Small intestine (tissue), 7 donors: ENCODE measurements around the gene MYO18B. TPM values are rescaled to one million over a fixed set of nuclear protein-coding genes. Genes with fewer than 3 reads are reported as not detected.

Experiments
- DNase-seq, 2 donors: peaks; one replicate each; pipeline versions ENCODE4 v3.0.0 to v3.0.0-alpha.2; 2013
- FAIRE-seq: peaks from 2 replicates; lab custom pipeline; 2012; peaks lifted over from hg19 to GRCh38; lab: Jason Lieb, UNC
- H3K27ac ChIP-seq, 3 donors: one replicate each; pipeline ENCODE4 v1.5.1; 2013; ENCODE audit warnings: low read length in 2 of 3, mild to moderate bottlenecking in 2 of 3, control low read depth in 1 of 3, inconsistent platforms in 1 of 3, low read depth in 1 of 3, moderate library complexity in 1 of 3
- H3K27me3 ChIP-seq, 3 donors: one replicate each; pipeline ENCODE4 v1.6.1; 2013; ENCODE audit warnings: low read length in 3 of 3, inconsistent platforms in 1 of 3; ENCODE audit not compliant: control insufficient read depth in 3 of 3, insufficient read depth in 3 of 3
- H3K36me3 ChIP-seq, 3 donors: one replicate each; pipeline ENCODE4 v1.6.1; 2013; ENCODE audit warnings: low read length in 3 of 3, inconsistent platforms in 1 of 3, low read depth in 1 of 3, mild to moderate bottlenecking in 1 of 3, moderate library complexity in 1 of 3; ENCODE audit not compliant: control insufficient read depth in 3 of 3, insufficient read depth in 2 of 3
- H3K4me1 ChIP-seq, 3 donors: one replicate each; pipeline ENCODE4 v1.6.1; 2013; ENCODE audit warnings: low read length in 2 of 3, inconsistent platforms in 1 of 3, low read depth in 1 of 3, mild to moderate bottlenecking in 1 of 3, moderate library complexity in 1 of 3; ENCODE audit not compliant: control insufficient read depth in 3 of 3, insufficient read depth in 2 of 3
- H3K4me3 ChIP-seq, 3 donors: one replicate each; pipeline ENCODE4 v1.5.1; 2013; ENCODE audit warnings: low read length in 3 of 3, control low read depth in 1 of 3, inconsistent platforms in 1 of 3, low read depth in 1 of 3, mild to moderate bottlenecking in 1 of 3, moderate library complexity in 1 of 3
- H3K9me3 ChIP-seq, 2 donors: one replicate each; pipeline ENCODE4 v1.6.1; 2013; ENCODE audit warnings: low read depth in 1 of 2, low read length in 1 of 2; ENCODE audit not compliant: control insufficient read depth in 2 of 2, insufficient read depth in 1 of 2
- WGBS, 3 donors: extraction: QIAGEN DNeasy Blood & Tissue Kit; methylation state at CpG; one replicate each; pipeline ENCODE4 v1.1.7; 2013; 5-methylcytosine and 5-hydroxymethylcytosine counted together
- polyA plus RNA-seq, 4 donors: library from polyadenylated mRNA; stranded (reverse) in 3 of 4; unstranded in 1 of 4; fragments of 200-250 nt in 3 of 4; fragments of 120-200 nt in 1 of 4; gene quantifications; one replicate each; pipeline versions ENCODE4 v1.2.1 to v1.2.3, GENCODE V29; 2013
- donor health status: healthy with polysubstance abuse.
- donor health status: control.
- donor health status: control.
- donor health status: Bipolar disorder and iron deficiency.
- donor health status: healthy.

The MYO18B gene
- polyA plus RNA-seq, 4 donors, result 0.01 to 1.1 (median 0.37) TPM

GRCh38 chr22:25880524-25880923 is 138.5 kb downstream of the MYO18B start:
- WGBS, 3 donors, result 74 to 77% (median 74%) methylated on average over 2 of the region's 2 CpGs
- Histone ChIP-seq H3K4me1 (no peaks in the 10 kb centered on the region), H3K4me3 (no peak overlapping the region), H3K36me3 (no peaks in the 10 kb centered on the region), H3K27me3 (peaks cover 0 to 2% (median 0%) of the 10 kb centered on the region in 3 donors), H3K9me3 (no peaks in the 10 kb centered on the region), H3K27ac (no peak overlapping the region)
- FAIRE-seq (no peak), DNase-seq (no peak)

GRCh38 chr22:25881210-25881755 is 139.3 kb downstream of the MYO18B start:
- DNase-seq (no peak), FAIRE-seq (no peak)
- WGBS, 3 donors, result 65 to 69% (median 68%) methylated on average over 8 of the region's 8 CpGs
- Histone ChIP-seq H3K4me3 (no peak overlapping the region), H3K27me3 (peaks cover 0 to 2% (median 0%) of the 10 kb centered on the region in 3 donors), H3K27ac (no peak overlapping the region), H3K4me1 (no peaks in the 10 kb centered on the region), H3K9me3 (no peaks in the 10 kb centered on the region), H3K36me3 (no peaks in the 10 kb centered on the region)

- Histone ChIP-seq H3K9me3 (no peaks in the 10 kb centered on the region), H3K4me1 (no peaks in the 10 kb centered on the region), H3K27ac (no peak overlapping the region), H3K27me3 (peaks cover 0 to 2% (median 0%) of the 10 kb centered on the region in 3 donors), H3K36me3 (no peaks in the 10 kb centered on the region), H3K4me3 (no peak overlapping the region)
- FAIRE-seq, result no peak
- 56 to 63% (median 57%) methylated on average over 2 of the region's 2 CpGs for WGBS, 3 donors
- DNase-seq, result no peak
Measured at GRCh38 chr22:25882360-25882759, 140.4 kb downstream of the MYO18B start.

DNA sequence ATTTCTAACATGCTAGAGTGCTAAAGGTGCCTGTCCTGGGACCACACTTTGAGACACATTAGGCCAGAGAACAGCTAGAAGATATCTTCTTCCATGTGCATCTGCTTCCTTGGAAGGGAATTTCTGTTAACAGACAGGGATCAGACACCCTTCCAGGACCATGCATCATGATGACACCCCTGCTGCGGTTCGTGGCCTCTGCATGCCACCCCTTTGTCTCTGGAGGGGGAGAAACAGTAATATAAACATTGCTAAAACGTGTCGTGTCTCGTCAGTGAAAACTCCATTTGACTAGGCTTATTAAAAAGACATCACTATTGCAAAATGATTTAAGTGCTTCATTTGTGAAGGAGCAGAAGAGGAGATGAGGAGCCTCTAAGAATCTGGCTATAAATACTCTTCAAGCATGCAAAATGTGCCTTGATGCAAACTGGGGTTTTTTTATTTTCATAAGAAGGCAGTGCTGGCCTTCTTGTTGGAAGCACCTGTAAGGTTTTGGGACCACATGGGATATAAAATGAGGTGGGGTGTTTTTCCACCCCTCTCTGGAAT is 141.6 kb downstream of the MYO18B start:
- H3K9me3 ChIP-seq, result no peaks in the 10 kb centered on the region
- no peak for DNase-seq
- peaks cover 0 to 2% (median 0%) of the 10 kb centered on the region in 3 donors for H3K27me3 ChIP-seq
- no peak overlapping the region for H3K4me3 ChIP-seq
- H3K36me3 ChIP-seq, result no peaks in the 10 kb centered on the region
- no peaks in the 10 kb centered on the region for H3K4me1 ChIP-seq
- WGBS, 3 donors, result 26 to 41% (median 34%) methylated on average over 5 of the region's 5 CpGs
- no peak overlapping the region for H3K27ac ChIP-seq
- no peak for FAIRE-seq

DNA sequence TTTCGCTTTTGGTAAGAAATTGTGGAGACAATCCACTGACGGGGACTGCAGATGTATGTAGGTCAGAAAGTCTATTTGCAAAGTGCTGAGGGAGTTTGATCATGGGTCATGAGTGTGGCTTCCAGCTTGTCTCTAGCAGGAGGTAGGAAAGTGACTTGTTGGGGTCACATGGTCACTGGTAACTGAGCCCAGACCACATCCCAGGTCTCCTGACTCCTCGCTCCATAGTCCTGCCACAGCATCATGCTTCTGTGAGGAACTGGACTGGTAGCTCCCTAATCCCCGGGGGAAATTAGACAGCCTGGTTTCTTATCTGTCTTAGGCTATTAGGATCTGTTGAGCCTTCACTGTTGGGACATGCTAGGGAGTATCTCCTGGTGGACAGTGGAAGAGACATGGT is 142.1 kb downstream of the MYO18B start:
- DNase-seq, result no peak
- H3K4me1 ChIP-seq, result no peaks in the 10 kb centered on the region
- no peak overlapping the region for H3K27ac ChIP-seq
- peaks cover 0 to 2% (median 0%) of the 10 kb centered on the region in 3 donors for H3K27me3 ChIP-seq
- no peak for FAIRE-seq
- 66 to 77% (median 76%) methylated on average over 4 of the region's 4 CpGs for WGBS, 3 donors
- no peaks in the 10 kb centered on the region for H3K9me3 ChIP-seq
- no peaks in the 10 kb centered on the region for H3K36me3 ChIP-seq
- H3K4me3 ChIP-seq, result no peak overlapping the region

GRCh38 chr22:25888399-25889054 is 146.5 kb downstream of the MYO18B start:
- no peak for DNase-seq
- WGBS, 3 donors, result 59 to 67% (median 65%) methylated on average over 5 of the region's 5 CpGs
- Histone ChIP-seq H3K4me3 (no peak overlapping the region), H3K4me1 (no peaks in the 10 kb centered on the region), H3K9me3 (no peaks in the 10 kb centered on the region), H3K27ac (no peak overlapping the region), H3K27me3 (no peaks in the 10 kb centered on the region), H3K36me3 (no peaks in the 10 kb centered on the region)
- no peak for FAIRE-seq

DNA sequence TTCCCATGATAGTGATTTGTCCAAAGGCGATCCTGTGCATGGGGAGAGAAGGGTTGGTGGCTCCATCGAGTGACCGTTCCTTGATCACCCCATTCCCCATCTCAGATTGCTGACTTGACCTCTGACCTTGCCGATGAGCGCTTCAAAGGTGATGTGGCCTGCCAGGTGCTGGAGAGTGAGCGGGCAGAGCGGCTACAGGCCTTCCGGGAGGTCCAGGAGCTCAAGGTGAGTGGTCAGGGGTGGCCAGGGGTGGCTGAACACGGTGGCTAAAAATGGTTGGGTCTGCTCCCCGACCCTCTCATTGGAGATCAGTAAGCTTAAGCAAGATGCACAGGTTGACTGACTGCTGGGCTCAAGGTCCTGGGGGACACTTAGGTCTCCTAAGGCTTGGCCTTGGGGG is 148.7 kb downstream of the MYO18B start:
- no peak overlapping the region for H3K4me3 ChIP-seq
- H3K27me3 ChIP-seq, result no peaks in the 10 kb centered on the region
- WGBS, 3 donors, result 76 to 85% (median 79%) methylated on average over 10 of the region's 10 CpGs
- no peak overlapping the region for H3K27ac ChIP-seq
- no peaks in the 10 kb centered on the region for H3K36me3 ChIP-seq
- no peak for FAIRE-seq
- H3K4me1 ChIP-seq, result no peaks in the 10 kb centered on the region
- no peaks in the 10 kb centered on the region for H3K9me3 ChIP-seq
- no peak for DNase-seq

DNA sequence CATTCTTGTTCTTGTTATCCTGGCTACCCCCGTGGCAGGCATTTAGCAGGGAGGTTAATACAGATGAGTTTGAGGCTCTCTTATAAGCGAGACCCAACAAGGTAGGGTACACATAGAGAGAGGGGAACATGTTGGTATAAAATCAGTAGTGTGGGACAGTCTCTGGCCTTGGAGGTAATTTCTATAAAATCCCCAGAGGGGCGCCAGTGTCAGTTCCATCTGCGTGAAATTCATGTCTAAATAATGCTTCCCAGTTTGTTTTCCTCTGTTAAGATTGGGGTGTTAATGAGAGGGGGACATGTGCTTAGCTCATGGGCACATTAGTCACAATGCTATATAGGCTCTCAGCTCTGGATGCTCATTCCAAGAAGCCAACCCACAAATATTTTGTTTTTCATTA is 150.7 kb downstream of the MYO18B start:
- Histone ChIP-seq H3K27ac (no peak overlapping the region), H3K4me3 (no peak overlapping the region), H3K27me3 (no peaks in the 10 kb centered on the region), H3K4me1 (no peaks in the 10 kb centered on the region), H3K36me3 (no peaks in the 10 kb centered on the region), H3K9me3 (no peaks in the 10 kb centered on the region)
- no peak for FAIRE-seq
- no peak for DNase-seq
- 45 to 55% (median 47%) methylated on average over 4 of the region's 4 CpGs for WGBS, 3 donors
